ENCODE results near the gene CDKN1B. TPM values are rescaled to one million over a fixed set of nuclear protein-coding genes. Genes with fewer than 3 reads are reported as not detected.

The CDKN1B gene
- total and polyA plus RNA-seq, 2 of the 13 experiments (the other 11 are each of a cell fraction or from before 2014, with no cell fraction given): 20.1 to 37.2 TPM

- Histone ChIP-seq H3K4me1 (ENCODE audit: insufficient read depth, low read length) (peaks cover 48% of the 10 kb centered on the region), H3K27me3 (ENCODE audit: control insufficient read depth in 1 of 2, insufficient read depth in 2 of 2, low read length in 2 of 2) (no peaks in the 10 kb centered on the region), H3K79me2 (ENCODE audit: insufficient read depth, low read length) (peaks cover 16% of the 10 kb centered on the region), H3K9me3 (ENCODE audit: low read length) (no peaks in the 10 kb centered on the region), H3K9ac (ENCODE audit: insufficient read depth, low read depth, low read length) (no peak overlapping the region), H3K4me3 (replicated peaks in 1 of 3; ENCODE audit: insufficient read depth in 1 of 3, low read depth in 2 of 3, low read length in 3 of 3) (no peak overlapping the region), H3K4me2 (ENCODE audit: low read depth, low read length) (no peak overlapping the region), H3K36me3 (replicated peaks in 1 of 2; ENCODE audit: control insufficient read depth in 1 of 2, insufficient read depth in 2 of 2, low read length in 2 of 2) (0 out of 5 replicates have a peak, but pooled peaks cover 0 to 4% of the 10 kb centered on the region in 2 experiments), H4K20me1 (ENCODE audit: insufficient read depth, low read length) (no peaks in the 10 kb centered on the region), H3K27ac (ENCODE audit: extremely low read length, insufficient read depth, low read length) (no peak overlapping the region), H2AFZ (ENCODE audit: low read length) (no peak overlapping the region)
- in situ Hi-C loops (cut with HindIII; ENCODE audit: extremely low pct_ligation_motif_present, low pct_unique_long_range_greater_than_20kb) (no loop called here), intact Hi-C loops (cut with micrococcal nuclease; ENCODE audit: unreplicated experiment) (no loop called here)
- DNase-seq (ENCODE audit: low spot score) (no peak), ATAC-seq (no peak), FAIRE-seq (no peak)
- no peak for TF ChIP-seq SMC3 (IDR thresholded peaks at IDR 0.05; ENCODE audit: low read length)
- TF ChIP-seq ASH2L (IDR thresholded peaks at IDR 0.05; ENCODE audit: insufficient read length, low read depth, low read length): no peak
- TF ChIP-seq ARNT2 (CRISPR knock-in tag; IDR thresholded peaks at IDR 0.05; ENCODE audit: low read depth): no peak
- no peak for TF ChIP-seq NAIF1 (CRISPR knock-in tag; IDR thresholded peaks at IDR 0.05; ENCODE audit: borderline replicate concordance)
- CTCF ChIA-PET (ENCODE audit: low intra/inter-chr PET ratio, low total read pairs): no interaction called here
- POLR2A ChIA-PET: no interaction called here
- BruUV-seq (replicated peaks): no TSS peak
Measured at GRCh38 chr12:12731178-12731577, 14.0 kb downstream of the CDKN1B start.

- Histone ChIP-seq H3K4me2 (ENCODE audit: low read depth, low read length) (no peak overlapping the region), H3K27ac (ENCODE audit: extremely low read length, insufficient read depth, low read length) (no peak overlapping the region), H3K9me3 (ENCODE audit: low read length) (no peaks in the 10 kb centered on the region), H3K4me3 (replicated peaks in 1 of 3; ENCODE audit: insufficient read depth in 1 of 3, low read depth in 2 of 3, low read length in 3 of 3) (no peak overlapping the region), H3K36me3 (replicated peaks in 1 of 2; ENCODE audit: control insufficient read depth in 1 of 2, insufficient read depth in 2 of 2, low read length in 2 of 2) (0 out of 5 replicates have a peak, but pooled peaks cover 0 to 4% of the 10 kb centered on the region in 2 experiments), H3K27me3 (ENCODE audit: control insufficient read depth in 1 of 2, insufficient read depth in 2 of 2, low read length in 2 of 2) (no peaks in the 10 kb centered on the region), H2AFZ (ENCODE audit: low read length) (no peak overlapping the region), H3K79me2 (ENCODE audit: insufficient read depth, low read length) (peaks cover 10% of the 10 kb centered on the region), H3K4me1 (ENCODE audit: insufficient read depth, low read length) (peaks cover 43% of the 10 kb centered on the region), H3K9ac (ENCODE audit: insufficient read depth, low read depth, low read length) (no peak overlapping the region), H4K20me1 (ENCODE audit: insufficient read depth, low read length) (no peaks in the 10 kb centered on the region)
- 89% methylated on average over 6 of the region's 6 CpGs for WGBS (ENCODE audit: low lambda C conversion rate)
- DNase-seq (ENCODE audit: low spot score) (no peak), ATAC-seq (no peak), FAIRE-seq (no peak)
- intact Hi-C loops (cut with micrococcal nuclease; ENCODE audit: unreplicated experiment): no loop called here
- in situ Hi-C loops (cut with HindIII; ENCODE audit: extremely low pct_ligation_motif_present, low pct_unique_long_range_greater_than_20kb): no loop called here
- ChIA-PET CTCF (ENCODE audit: low intra/inter-chr PET ratio, low total read pairs) (no interaction called here), POLR2A (interaction anchor here (1.2 kb wide), 1 partner anchor 16 kb away, joined by 4 read pairs; no protein-coding TSS in a partner anchor)
- BruUV-seq (replicated peaks): no TSS peak
- TF ChIP-seq ATF5 (CRISPR knock-in tag; IDR thresholded peaks at IDR 0.05; ENCODE audit: low read depth) (no peak), HMG20B (CRISPR knock-in tag; conservative IDR thresholded peaks at IDR 0.05) (no peak)
Measured at GRCh38 chr12:12731785-12732184, 14.6 kb downstream of the CDKN1B start.
